Measurements from ENCODE around the gene MEIOSIN.

MEIOSIN gene

DNA sequence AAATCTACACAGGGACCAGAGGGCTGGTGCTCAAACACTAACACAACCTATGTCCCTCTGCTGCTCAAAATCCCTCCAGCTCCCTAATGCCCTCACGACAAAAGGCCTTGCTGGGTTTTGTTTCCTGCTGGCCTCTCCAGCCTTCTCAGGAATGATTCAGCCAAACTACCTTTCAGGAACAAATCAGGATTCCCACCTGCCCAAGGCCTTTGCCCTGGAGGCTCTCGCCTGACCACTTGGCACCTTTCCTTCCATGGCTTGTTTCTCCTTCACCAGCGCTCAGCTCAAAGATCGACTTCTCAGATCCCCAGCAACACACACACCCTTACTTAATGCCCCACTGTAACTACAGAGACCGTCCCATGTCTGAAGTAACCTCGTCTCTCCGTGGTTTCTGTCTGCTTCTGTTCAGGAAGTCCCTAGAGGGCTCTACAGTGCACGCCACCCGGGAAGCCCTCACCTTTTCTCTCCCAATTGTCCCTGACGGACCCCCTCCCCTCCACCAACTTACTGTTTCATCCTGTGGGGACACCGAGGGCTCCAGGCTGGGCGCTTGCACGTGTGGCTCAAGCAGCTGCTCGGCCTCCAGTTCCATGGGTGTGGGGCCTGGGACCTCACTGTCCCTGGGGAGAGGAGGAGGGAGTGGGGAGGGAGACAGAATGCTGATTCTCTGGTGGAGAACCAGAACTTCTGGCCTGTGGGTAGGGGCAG is 39.0 kb downstream of the MEIOSIN start:
- H3K36me3 ChIP-seq (ENCODE audit: insufficient read depth, low read length) = peaks cover 10% of the 10 kb centered on the region
- H3K79me2 ChIP-seq (ENCODE audit: insufficient read depth, low read length) = no peaks in the 10 kb centered on the region
- peaks cover 26% of the 10 kb centered on the region for H3K4me1 ChIP-seq (ENCODE audit: insufficient read depth, low read length)
- no peak overlapping the region for H3K4me2 ChIP-seq (ENCODE audit: insufficient read depth, low read length)
- H3K4me3 ChIP-seq (ENCODE audit: low read depth in 1 of 2, low read length in 2 of 2) = no peak overlapping the region
- DNase-seq = no peak
- H3K9me3 ChIP-seq (ENCODE audit: insufficient read depth, low read length, severe bottlenecking) = no peaks in the 10 kb centered on the region
- 0 out of 2 replicates have a peak, but pooled peaks cover 2% of the 10 kb centered on the region for H4K20me1 ChIP-seq (ENCODE audit: insufficient read depth, low read length)
- TF ChIP-seq EZH2 (IDR thresholded peaks at IDR 0.05; ENCODE audit: borderline replicate concordance, low read depth, low read length, severe bottlenecking) = no peak
- TF ChIP-seq, protein P1, sequence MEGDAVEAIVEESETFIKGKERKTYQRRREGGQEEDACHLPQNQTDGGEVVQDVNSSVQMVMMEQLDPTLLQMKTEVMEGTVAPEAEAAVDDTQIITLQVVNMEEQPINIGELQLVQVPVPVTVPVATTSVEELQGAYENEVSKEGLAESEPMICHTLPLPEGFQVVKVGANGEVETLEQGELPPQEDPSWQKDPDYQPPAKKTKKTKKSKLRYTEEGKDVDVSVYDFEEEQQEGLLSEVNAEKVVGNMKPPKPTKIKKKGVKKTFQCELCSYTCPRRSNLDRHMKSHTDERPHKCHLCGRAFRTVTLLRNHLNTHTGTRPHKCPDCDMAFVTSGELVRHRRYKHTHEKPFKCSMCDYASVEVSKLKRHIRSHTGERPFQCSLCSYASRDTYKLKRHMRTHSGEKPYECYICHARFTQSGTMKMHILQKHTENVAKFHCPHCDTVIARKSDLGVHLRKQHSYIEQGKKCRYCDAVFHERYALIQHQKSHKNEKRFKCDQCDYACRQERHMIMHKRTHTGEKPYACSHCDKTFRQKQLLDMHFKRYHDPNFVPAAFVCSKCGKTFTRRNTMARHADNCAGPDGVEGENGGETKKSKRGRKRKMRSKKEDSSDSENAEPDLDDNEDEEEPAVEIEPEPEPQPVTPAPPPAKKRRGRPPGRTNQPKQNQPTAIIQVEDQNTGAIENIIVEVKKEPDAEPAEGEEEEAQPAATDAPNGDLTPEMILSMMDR (IDR thresholded peaks at IDR 0.05; ENCODE audit: borderline replicate concordance, extremely low read depth, low read length, poor library complexity, severe bottlenecking) = no peak
- H3K27me3 ChIP-seq (ENCODE audit: insufficient read depth, low read length, poor library complexity) = no peaks in the 10 kb centered on the region
- no peak overlapping the region for H3K27ac ChIP-seq (ENCODE audit: low read length)
- H2AFZ ChIP-seq (ENCODE audit: low read depth, low read length) = no peak overlapping the region
- H3K9ac ChIP-seq (ENCODE audit: low read depth, low read length) = no peak overlapping the region
- no peak for ATAC-seq (ENCODE audit: insufficient read depth, low read depth)

- H3K9ac ChIP-seq (ENCODE audit: low read depth, low read length) = no peak overlapping the region
- no peak overlapping the region for H3K27ac ChIP-seq (ENCODE audit: low read length)
- H3K36me3 ChIP-seq (ENCODE audit: insufficient read depth, low read length) = peaks cover 16% of the 10 kb centered on the region
- no peak overlapping the region for H3K4me2 ChIP-seq (ENCODE audit: insufficient read depth, low read length)
- ATAC-seq (ENCODE audit: insufficient read depth, low read depth) = no peak
- peaks cover 22% of the 10 kb centered on the region for H3K4me1 ChIP-seq (ENCODE audit: insufficient read depth, low read length)
- no peak overlapping the region for H3K4me3 ChIP-seq (ENCODE audit: low read depth in 1 of 2, low read length in 2 of 2)
- H3K27me3 ChIP-seq (ENCODE audit: insufficient read depth, low read length, poor library complexity) = no peaks in the 10 kb centered on the region
- no peak for TF ChIP-seq EZH2 (IDR thresholded peaks at IDR 0.05; ENCODE audit: borderline replicate concordance, low read depth, low read length, severe bottlenecking)
- TF ChIP-seq, protein P1 (IDR thresholded peaks at IDR 0.05; ENCODE audit: borderline replicate concordance, extremely low read depth, low read length, poor library complexity, severe bottlenecking) = no peak
- H2AFZ ChIP-seq (ENCODE audit: low read depth, low read length) = no peak overlapping the region
- H3K9me3 ChIP-seq (ENCODE audit: insufficient read depth, low read length, severe bottlenecking) = no peaks in the 10 kb centered on the region
- DNase-seq = no peak
- H3K79me2 ChIP-seq (ENCODE audit: insufficient read depth, low read length) = no peaks in the 10 kb centered on the region
- 0 out of 2 replicates have a peak, but pooled peaks cover 5% of the 10 kb centered on the region for H4K20me1 ChIP-seq (ENCODE audit: insufficient read depth, low read length)
Measured at GRCh38 chr19:45772912-45773311, 39.7 kb downstream of the MEIOSIN start.

DNA sequence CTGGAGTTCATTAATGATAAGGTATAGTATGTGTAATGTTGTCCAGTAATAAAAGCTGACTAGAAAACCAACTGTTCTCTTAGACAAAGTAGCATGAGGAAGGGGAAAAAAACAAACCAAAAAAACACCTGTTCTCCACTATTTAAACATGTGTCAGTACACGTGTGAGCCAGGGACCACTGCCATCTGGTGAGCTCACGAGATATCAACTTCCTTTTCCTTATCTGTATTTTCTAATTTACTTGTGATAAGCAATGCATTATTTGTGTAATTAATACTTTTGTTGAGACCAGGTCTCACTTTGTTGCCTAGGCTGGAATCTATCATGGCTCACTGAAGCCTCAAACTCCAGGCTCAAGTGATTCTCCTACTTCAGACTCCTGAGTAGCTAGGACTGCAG is 40.1 kb downstream of the MEIOSIN start:
- H3K27ac ChIP-seq (ENCODE audit: low read length) = no peak overlapping the region
- H3K4me2 ChIP-seq (ENCODE audit: insufficient read depth, low read length) = no peak overlapping the region
- H3K36me3 ChIP-seq (ENCODE audit: insufficient read depth, low read length) = peaks cover 21% of the 10 kb centered on the region
- peaks cover 17% of the 10 kb centered on the region for H3K4me1 ChIP-seq (ENCODE audit: insufficient read depth, low read length)
- no peaks in the 10 kb centered on the region for H3K9me3 ChIP-seq (ENCODE audit: insufficient read depth, low read length, severe bottlenecking)
- no peak for DNase-seq
- no peak overlapping the region for H2AFZ ChIP-seq (ENCODE audit: low read depth, low read length)
- no peak overlapping the region for H3K9ac ChIP-seq (ENCODE audit: low read depth, low read length)
- H3K4me3 ChIP-seq (ENCODE audit: low read depth in 1 of 2, low read length in 2 of 2) = no peak overlapping the region
- no peaks in the 10 kb centered on the region for H3K27me3 ChIP-seq (ENCODE audit: insufficient read depth, low read length, poor library complexity)
- no peaks in the 10 kb centered on the region for H3K79me2 ChIP-seq (ENCODE audit: insufficient read depth, low read length)
- H4K20me1 ChIP-seq (ENCODE audit: insufficient read depth, low read length) = 0 out of 2 replicates have a peak, but pooled peaks cover 5% of the 10 kb centered on the region
- no peak for TF ChIP-seq EZH2 (IDR thresholded peaks at IDR 0.05; ENCODE audit: borderline replicate concordance, low read depth, low read length, severe bottlenecking)
- TF ChIP-seq, protein P1 (IDR thresholded peaks at IDR 0.05; ENCODE audit: borderline replicate concordance, extremely low read depth, low read length, poor library complexity, severe bottlenecking) = no peak
- ATAC-seq (ENCODE audit: insufficient read depth, low read depth) = no peak
